ENCODE measurements around the gene IKZF5.
A peak's percentile ranks its signal among the peaks of the same experiment; 100 is the strongest.

Gene IKZF5

DNA sequence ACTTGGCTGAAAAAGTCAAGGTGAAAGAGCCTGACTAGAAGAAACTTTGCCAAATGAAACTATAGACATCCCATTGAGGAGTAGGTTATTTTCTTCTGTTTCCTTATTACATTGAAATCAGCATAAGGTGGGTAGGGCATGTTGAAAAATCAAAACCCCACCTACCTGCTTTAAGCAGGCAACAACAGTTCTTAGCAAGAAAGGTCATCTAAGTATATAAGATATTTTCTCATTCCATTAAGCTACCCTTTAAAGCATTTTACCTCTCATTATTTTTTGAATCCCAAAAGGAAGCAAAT lies 31.0 kb upstream of the IKZF5 start:
- H3K4me3 ChIP-seq (replicated peaks in 1 of 2; ENCODE audit: low read depth in 2 of 2, low read length in 2 of 2) = no peak overlapping the region
- TF ChIP-seq, protein P1, sequence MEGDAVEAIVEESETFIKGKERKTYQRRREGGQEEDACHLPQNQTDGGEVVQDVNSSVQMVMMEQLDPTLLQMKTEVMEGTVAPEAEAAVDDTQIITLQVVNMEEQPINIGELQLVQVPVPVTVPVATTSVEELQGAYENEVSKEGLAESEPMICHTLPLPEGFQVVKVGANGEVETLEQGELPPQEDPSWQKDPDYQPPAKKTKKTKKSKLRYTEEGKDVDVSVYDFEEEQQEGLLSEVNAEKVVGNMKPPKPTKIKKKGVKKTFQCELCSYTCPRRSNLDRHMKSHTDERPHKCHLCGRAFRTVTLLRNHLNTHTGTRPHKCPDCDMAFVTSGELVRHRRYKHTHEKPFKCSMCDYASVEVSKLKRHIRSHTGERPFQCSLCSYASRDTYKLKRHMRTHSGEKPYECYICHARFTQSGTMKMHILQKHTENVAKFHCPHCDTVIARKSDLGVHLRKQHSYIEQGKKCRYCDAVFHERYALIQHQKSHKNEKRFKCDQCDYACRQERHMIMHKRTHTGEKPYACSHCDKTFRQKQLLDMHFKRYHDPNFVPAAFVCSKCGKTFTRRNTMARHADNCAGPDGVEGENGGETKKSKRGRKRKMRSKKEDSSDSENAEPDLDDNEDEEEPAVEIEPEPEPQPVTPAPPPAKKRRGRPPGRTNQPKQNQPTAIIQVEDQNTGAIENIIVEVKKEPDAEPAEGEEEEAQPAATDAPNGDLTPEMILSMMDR (IDR thresholded peaks at IDR 0.05; ENCODE audit: low read depth, low read length) = no peak
- DNase-seq (ENCODE audit: low read depth in 2 of 2) = no peak

DNA sequence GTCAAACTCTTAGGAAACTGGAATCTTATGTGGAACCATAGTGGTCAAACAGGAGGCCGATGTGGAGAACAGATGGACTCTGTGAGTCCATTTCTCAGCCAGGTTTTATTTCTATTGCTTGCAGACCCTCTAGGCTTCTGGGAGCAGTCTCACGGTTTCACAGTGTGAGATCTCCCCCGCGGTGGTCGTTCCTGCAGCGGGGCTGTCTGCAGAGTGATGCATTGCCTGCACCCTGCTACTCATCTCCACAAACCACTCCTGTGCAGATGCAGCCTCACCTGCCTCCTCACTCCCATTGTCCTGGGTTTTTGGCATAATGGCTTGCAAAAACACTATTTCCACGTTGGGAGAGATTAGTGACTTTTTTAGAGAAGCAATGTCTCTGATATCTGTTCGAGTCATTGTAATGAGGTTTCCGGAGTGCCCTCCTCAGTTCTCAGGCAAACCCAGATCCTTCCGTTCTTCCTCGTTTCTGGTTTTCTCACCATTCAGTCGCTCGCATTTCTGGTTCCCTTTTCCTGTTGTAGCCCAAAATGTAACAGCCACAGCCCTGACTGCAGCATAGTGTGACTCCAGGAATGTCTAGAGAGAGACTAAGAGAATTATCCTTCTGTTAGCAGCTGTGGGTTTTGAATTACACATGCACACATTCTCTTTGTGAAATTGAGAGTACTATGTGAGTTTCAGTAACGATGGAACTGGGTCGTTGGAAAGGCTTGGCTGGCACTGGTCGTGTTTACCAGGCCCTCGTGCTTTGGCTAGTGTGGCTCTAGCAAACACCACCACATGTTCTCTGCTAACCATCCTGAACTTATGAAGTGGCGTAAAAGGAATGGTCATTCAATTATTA lies 30.4 kb upstream of the IKZF5 start:
- no peak for DNase-seq (ENCODE audit: low read depth in 2 of 2)
- TF ChIP-seq, protein P1 (IDR thresholded peaks at IDR 0.05; ENCODE audit: low read depth, low read length) = no peak
- no peak overlapping the region for H3K4me3 ChIP-seq (replicated peaks in 1 of 2; ENCODE audit: low read depth in 2 of 2, low read length in 2 of 2)

DNA sequence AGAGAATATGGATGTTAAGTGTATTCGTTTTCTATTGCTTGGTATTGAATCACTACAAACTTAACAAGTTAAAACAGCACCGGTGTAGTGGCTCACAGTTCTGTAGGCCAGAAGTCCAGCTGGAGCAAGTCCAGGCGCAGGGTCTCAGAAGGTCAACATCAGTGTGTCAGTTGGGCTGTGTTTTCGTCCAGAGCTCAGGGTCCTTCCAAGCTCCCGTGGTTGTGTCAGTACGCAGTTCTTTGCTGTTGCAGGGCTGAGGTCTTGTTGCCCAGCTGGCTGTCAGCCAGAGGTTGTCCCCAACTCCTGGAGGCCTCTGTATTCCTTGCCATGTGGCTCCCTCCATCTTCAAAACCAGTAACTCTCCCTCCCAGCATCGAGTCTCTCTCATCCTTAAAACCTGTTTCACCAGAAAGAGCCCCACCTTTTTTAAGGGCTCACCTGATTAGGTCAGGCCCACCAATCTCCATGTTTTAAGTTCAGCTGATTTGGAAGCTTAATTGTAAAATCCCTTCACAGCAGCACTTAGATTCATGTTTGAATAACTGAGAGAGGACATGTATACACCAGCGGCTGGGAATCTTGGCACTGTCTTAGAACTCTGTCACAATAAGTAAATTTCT lies 27.0 kb upstream of the IKZF5 start:
- no peak overlapping the region for H3K4me3 ChIP-seq (replicated peaks in 1 of 2; ENCODE audit: low read depth in 2 of 2, low read length in 2 of 2)
- no peak for DNase-seq (ENCODE audit: low read depth in 2 of 2)
- TF ChIP-seq, protein P1 (IDR thresholded peaks at IDR 0.05; ENCODE audit: low read depth, low read length) = no peak

DNA sequence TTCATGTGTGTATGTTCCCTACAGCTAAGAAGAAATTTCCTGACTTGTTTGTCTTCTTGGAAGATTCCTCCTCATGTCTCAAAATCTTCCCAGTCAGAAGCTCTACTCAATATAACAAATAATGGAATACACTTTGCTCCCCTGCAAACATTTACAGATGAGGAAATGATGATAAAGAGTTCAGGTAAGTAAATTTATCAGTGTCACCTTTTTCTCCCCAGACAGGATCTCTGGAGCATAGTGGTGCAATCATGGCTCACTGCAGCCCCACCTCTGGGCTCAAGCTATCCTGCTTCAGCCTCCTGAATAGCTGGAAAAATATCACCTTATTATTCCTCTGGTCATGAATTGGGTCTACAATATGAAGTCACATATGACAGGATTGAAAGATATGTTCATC lies 25.7 kb upstream of the IKZF5 start:
- no peak overlapping the region for H3K4me3 ChIP-seq (replicated peaks in 1 of 2; ENCODE audit: low read depth in 2 of 2, low read length in 2 of 2)
- TF ChIP-seq, protein P1 (IDR thresholded peaks at IDR 0.05; ENCODE audit: low read depth, low read length) = no peak
- no peak for DNase-seq (ENCODE audit: low read depth in 2 of 2)

DNA sequence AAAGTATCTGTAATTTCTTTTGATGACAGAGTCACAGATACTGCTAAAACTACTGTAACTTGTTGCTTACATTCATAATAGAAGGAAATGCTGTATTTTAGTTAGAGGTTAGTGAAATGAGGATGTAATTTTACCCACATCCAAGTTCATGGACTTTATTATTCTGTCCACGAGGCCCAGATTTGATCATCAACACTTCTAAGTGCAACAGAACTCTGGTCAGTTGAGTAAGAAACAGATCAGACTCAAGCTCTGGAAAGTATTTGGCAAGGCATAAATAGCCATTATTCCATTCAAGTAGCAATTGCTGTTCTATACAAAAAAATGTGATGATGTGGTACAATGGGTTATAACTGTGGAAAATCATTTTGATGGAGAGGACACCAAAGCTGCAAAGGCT lies 22.5 kb upstream of the IKZF5 start:
- DNase-seq (ENCODE audit: low read depth in 2 of 2) = no peak
- H3K4me3 ChIP-seq (replicated peaks in 1 of 2; ENCODE audit: low read depth in 2 of 2, low read length in 2 of 2) = no peak overlapping the region
- TF ChIP-seq, protein P1 (IDR thresholded peaks at IDR 0.05; ENCODE audit: low read depth, low read length) = no peak

DNA sequence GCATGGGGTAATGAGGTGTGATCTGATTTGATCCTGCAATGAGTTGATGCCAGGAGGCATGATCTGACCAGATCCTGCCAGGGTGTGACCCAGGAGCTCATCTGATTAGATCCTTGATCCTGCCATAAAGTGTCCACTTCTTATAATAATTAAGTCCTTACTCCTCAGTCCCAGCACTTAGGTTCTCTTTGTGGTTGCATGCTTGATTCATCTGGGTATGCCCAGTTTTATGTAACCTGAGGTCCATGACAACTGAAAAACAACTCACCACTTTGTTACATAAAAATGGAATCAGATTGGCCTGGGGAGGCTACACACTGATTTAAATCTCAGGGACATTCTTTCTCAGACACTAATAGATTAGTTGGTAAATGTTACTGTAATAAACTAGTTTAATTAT lies 19.3 kb upstream of the IKZF5 start:
- DNase-seq (ENCODE audit: low read depth in 2 of 2) = peak in 1 of 2 donors; percentile 30
- H3K4me3 ChIP-seq (replicated peaks in 1 of 2; ENCODE audit: low read depth in 2 of 2, low read length in 2 of 2) = no peak overlapping the region
- TF ChIP-seq, protein P1 (IDR thresholded peaks at IDR 0.05; ENCODE audit: low read depth, low read length) = no peak

All from cardiac fibroblast (primary cell).